OCI-LY3 (cell line): ENCODE results near the gene SMIM38.

Source experiments
- H2AFZ ChIP-seq: fragments of 200-600, 300-600 bp; shearing (Covaris generic); 2 replicates; pipeline ENCODE4 v1.6.0; 2014; ENCODE audit warnings: antibody characterized with exemption, low read depth, low read length
- H3K27ac ChIP-seq: fragments of 200-600, 300-600 bp; sonication (generic); 2 replicates; pipeline ENCODE4 v1.5.1; 2014; ENCODE audit warnings: mild to moderate bottlenecking, low read length, moderate library complexity, mixed read lengths
- H3K27me3 ChIP-seq: fragments of 200-600, 300-600 bp; sonication (generic); 2 replicates; pipeline ENCODE4 v1.6.1; 2014; ENCODE audit warnings: low read depth, low read length, mixed read lengths
- H3K36me3 ChIP-seq: fragments of 200-600, 300-600 bp; sonication (generic); replicated peaks from 2 replicates; pipeline ENCODE3; 2014; ENCODE audit warnings: low read depth, low read length, mixed read lengths
- H3K4me1 ChIP-seq: fragments of 300-600, 200-600 bp; sonication (generic); 2 replicates; pipeline ENCODE4 v1.6.1; 2014; ENCODE audit warnings: low read length, mixed read lengths
- H3K4me2 ChIP-seq: fragments of 200-600, 300-600 bp; sonication (generic); 2 replicates; pipeline ENCODE4 v1.6.1; 2014; ENCODE audit warnings: low read length, mixed read lengths
- H3K4me3 ChIP-seq: fragments of 300-600, 200-600 bp; sonication (generic); 2 replicates; pipeline ENCODE4 v1.5.1; 2014; ENCODE audit warnings: antibody characterized with exemption, mild to moderate bottlenecking, low read length, moderate library complexity
- H3K79me2 ChIP-seq: fragments of 300-600, 200-600 bp; shearing (Covaris generic); 2 replicates; pipeline ENCODE4 v1.6.1; 2014; ENCODE audit warnings: mild to moderate bottlenecking, low read length, mixed read lengths
- H3K9ac ChIP-seq: fragments of 300-600, 200-600 bp; shearing (Covaris generic); 2 replicates; pipeline ENCODE4 v1.6.0; 2014; ENCODE audit warnings: mild to moderate bottlenecking, low read length, moderate library complexity
- H3K9me3 ChIP-seq: fragments of 200-600, 300-600 bp; shearing (Covaris generic); 2 replicates; pipeline ENCODE4 v1.6.1; 2014; ENCODE audit warnings: low read length, mixed read lengths; ENCODE audit not compliant: insufficient read depth
- H4K20me1 ChIP-seq: fragments of 200-600, 300-600 bp; sonication (generic); 2 replicates; pipeline ENCODE4 v1.6.1; 2016; ENCODE audit warnings: low read length, mixed read lengths; ENCODE audit not compliant: insufficient read depth
- CTCF ChIP-seq: fragments of 200-600, 300-600 bp; sonication (generic); IDR thresholded peaks from 2 replicates; pipeline ENCODE4 v1.5.1; 2014; ENCODE audit warnings: antibody characterized with exemption, low read length, low read depth
- EZH2phosphoT487 ChIP-seq: fragments of 200-600 bp; shearing (Covaris generic); IDR thresholded peaks from 2 replicates; pipeline ENCODE4 v1.6.1; 2018; ENCODE audit warnings: antibody characterized with exemption, mixed run types, low read depth

Gene SMIM38

DNA sequence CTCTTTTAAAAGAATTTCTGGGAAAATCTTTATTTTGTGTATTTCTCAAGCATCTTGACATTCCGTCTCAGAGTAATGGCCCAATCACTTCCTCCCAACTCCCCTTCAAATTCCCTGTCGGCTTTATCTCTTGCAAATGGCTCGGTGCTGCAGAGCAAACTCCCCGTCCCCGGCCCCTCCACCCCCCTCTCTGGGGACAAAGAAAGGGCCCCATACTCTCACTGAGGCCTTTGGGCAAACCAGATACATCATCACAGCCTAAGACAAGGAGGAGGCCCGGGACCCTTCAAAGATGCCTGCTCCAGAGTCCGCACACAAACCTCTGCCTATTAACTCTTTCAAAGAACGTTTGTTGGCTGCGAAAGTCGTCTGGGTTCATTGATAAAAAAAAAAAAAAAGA lies 3.9 kb upstream of the SMIM38 start:
- Histone ChIP-seq H2AFZ (no peak overlapping the region), H3K36me3 (no peaks in the 10 kb centered on the region), H3K4me3 (no peak overlapping the region), H3K79me2 (no peaks in the 10 kb centered on the region), H3K9ac (no peak overlapping the region), H3K4me2 (no peak overlapping the region), H4K20me1 (no peaks in the 10 kb centered on the region), H3K4me1 (peaks cover 34% of the 10 kb centered on the region), H3K27me3 (no peaks in the 10 kb centered on the region; the same call in 1 of the 2 replicates), H3K9me3 (peaks cover 6% of the 10 kb centered on the region; the same call in 1 of the 2 replicates), H3K27ac (no peak overlapping the region)
- TF ChIP-seq CTCF (no peak), EZH2phosphoT487 (no peak)

GRCh38 chr11:69152733-69153421 lies 2.9 kb upstream of the SMIM38 start:
- no peaks in the 10 kb centered on the region for H4K20me1 ChIP-seq
- H3K4me1 ChIP-seq = peaks cover 37% of the 10 kb centered on the region
- peaks cover 3% of the 10 kb centered on the region; the same call in 1 of the 2 replicates for H3K9me3 ChIP-seq
- no peaks in the 10 kb centered on the region for H3K79me2 ChIP-seq
- no peaks in the 10 kb centered on the region for H3K36me3 ChIP-seq
- H3K27ac ChIP-seq = no peak overlapping the region
- H3K9ac ChIP-seq = no peak overlapping the region
- TF ChIP-seq EZH2phosphoT487 (no peak), CTCF (no peak)
- H3K27me3 ChIP-seq = no peaks in the 10 kb centered on the region
- no peak overlapping the region for H3K4me2 ChIP-seq
- no peak overlapping the region for H2AFZ ChIP-seq
- no peak overlapping the region for H3K4me3 ChIP-seq

GRCh38 chr11:69153661-69154060 lies 2.1 kb upstream of the SMIM38 start:
- H3K4me3 ChIP-seq = no peak overlapping the region
- peaks cover 37% of the 10 kb centered on the region for H3K4me1 ChIP-seq
- H3K36me3 ChIP-seq = no peaks in the 10 kb centered on the region
- no peaks in the 10 kb centered on the region for H3K27me3 ChIP-seq
- no peak overlapping the region for H3K27ac ChIP-seq
- no peak for TF ChIP-seq CTCF
- no peak overlapping the region for H3K9ac ChIP-seq
- H3K79me2 ChIP-seq = no peaks in the 10 kb centered on the region
- no peak overlapping the region for H2AFZ ChIP-seq
- H3K4me2 ChIP-seq = no peak overlapping the region
- peaks cover 3% of the 10 kb centered on the region; the same call in 1 of the 2 replicates for H3K9me3 ChIP-seq
- no peaks in the 10 kb centered on the region for H4K20me1 ChIP-seq

- Histone ChIP-seq H3K27me3 (no peaks in the 10 kb centered on the region), H3K4me3 (no peak overlapping the region), H3K9ac (no peak overlapping the region), H4K20me1 (no peaks in the 10 kb centered on the region), H3K36me3 (no peaks in the 10 kb centered on the region), H3K9me3 (peaks cover 3% of the 10 kb centered on the region; the same call in 1 of the 2 replicates), H3K4me2 (no peak overlapping the region), H3K27ac (no peak overlapping the region), H3K79me2 (no peaks in the 10 kb centered on the region), H2AFZ (no peak overlapping the region), H3K4me1 (peaks cover 37% of the 10 kb centered on the region)
- TF ChIP-seq CTCF = no peak
- TF ChIP-seq EZH2phosphoT487 = no peak
Observed at GRCh38 chr11:69154211-69154913, 1.4 kb upstream of the SMIM38 start.
